HEK293 (cell line): ENCODE measurements around the gene ADGRF3.

Source experiments
- CTCF ChIA-PET: fragments of 350-600 bp; formaldehyde crosslinking; extraction: SDS; loops from one replicate; lab custom pipeline; 2021; ENCODE audit warnings: antibody characterized with exemption; lab: Yijun Ruan, JAX
- POLR2A ChIA-PET: fragments of 300-600 bp; formaldehyde crosslinking; extraction: SDS; loops from one replicate; lab custom pipeline; 2020; ENCODE audit warnings: antibody characterized with exemption, inconsistent platforms; lab: Yijun Ruan, JAX
- H3K27ac ChIP-seq: fragments of 200-500 bp; sonication (Bioruptor generic); 2 replicates; pipeline ENCODE4 v1.5.1; 2014; ENCODE audit warnings: low read depth, low read length, control low read depth, inconsistent platforms; ENCODE audit errors: extremely low read depth
- H3K36me3 ChIP-seq, 2 experiments: fragments of 200-500 bp in 1 of 2; sonication (Bioruptor generic) in 1 of 2; 1 replicate in 1 of 2; 2 replicates in 1 of 2; pipeline ENCODE4 v1.5.1; 2014 to 2017; ENCODE audit warnings: inconsistent platforms in 2 of 2, low read length in 2 of 2; ENCODE audit not compliant: control insufficient read depth in 2 of 2, insufficient read depth in 1 of 2
- H3K4me1 ChIP-seq: fragments of 200-500 bp; sonication (Bioruptor generic); 2 replicates; pipeline ENCODE4 v1.5.1; 2014; ENCODE audit warnings: mild to moderate bottlenecking, low read length, inconsistent platforms; ENCODE audit not compliant: control insufficient read depth, insufficient read depth
- H3K4me3 ChIP-seq: 2 replicates; pipeline ENCODE4 v1.5.1; 2011; ENCODE audit warnings: low read depth, mild to moderate bottlenecking, control low read depth, low read length, moderate library complexity
- H3K9me3 ChIP-seq: fragments of 200-500 bp; sonication (Bioruptor generic); 2 replicates; pipeline ENCODE4 v1.5.1; 2014; ENCODE audit warnings: low read depth, low read length, inconsistent platforms; ENCODE audit not compliant: control insufficient read depth, insufficient read depth
- KLF9 ChIP-seq: fragments of 450-650 bp; formaldehyde crosslinking; IDR thresholded peaks from 2 replicates; pipeline ENCODE4 v1.5.1; 2016; ENCODE audit warnings: missing biosample characterization, missing genetic modification characterization, low read depth
- SP3 ChIP-seq: fragments of 450-650 bp; formaldehyde crosslinking; IDR thresholded peaks from 2 replicates; pipeline ENCODE4 v1.5.1; 2016; ENCODE audit warnings: missing biosample characterization, missing genetic modification characterization
- WT1 ChIP-seq: fragments of 450-650 bp; formaldehyde crosslinking; IDR thresholded peaks from 2 replicates; pipeline ENCODE4 v1.5.1; 2016; ENCODE audit warnings: missing biosample characterization, missing genetic modification characterization
- ZBTB1 ChIP-seq: fragments of 450-650 bp; formaldehyde crosslinking; IDR thresholded peaks from 2 replicates; pipeline ENCODE4 v1.5.1; 2016; ENCODE audit warnings: missing biosample characterization, missing genetic modification characterization
- ZBTB6 ChIP-seq: fragments of 450-650 bp; formaldehyde crosslinking; IDR thresholded peaks from 2 replicates; pipeline ENCODE4 v1.5.1; 2017; ENCODE audit warnings: missing biosample characterization, missing genetic modification characterization
- ZNF10 ChIP-seq: fragments of 450-650 bp; formaldehyde crosslinking; IDR thresholded peaks from 2 replicates; pipeline ENCODE4 v1.5.1; 2017; ENCODE audit warnings: missing biosample characterization, missing genetic modification characterization
- ZNF16 ChIP-seq: fragments of 450-650 bp; formaldehyde crosslinking; IDR thresholded peaks from 2 replicates; pipeline ENCODE4 v1.5.1; 2016; ENCODE audit warnings: low read depth, missing biosample characterization, missing genetic modification characterization
- ZNF169 ChIP-seq: fragments of 450-650 bp; formaldehyde crosslinking; IDR thresholded peaks from 2 replicates; pipeline ENCODE4 v1.5.1; 2016; ENCODE audit warnings: missing biosample characterization, missing genetic modification characterization
- ZNF239 ChIP-seq: fragments of 450-650 bp; formaldehyde crosslinking; IDR thresholded peaks from 2 replicates; pipeline ENCODE4 v1.5.1; 2016; ENCODE audit warnings: missing biosample characterization, missing genetic modification characterization
- ZNF26 ChIP-seq: fragments of 450-650 bp; formaldehyde crosslinking; IDR thresholded peaks from 2 replicates; pipeline ENCODE4 v1.5.1; 2016; ENCODE audit warnings: missing biosample characterization, missing genetic modification characterization
- ZNF280C ChIP-seq: fragments of 450-650 bp; formaldehyde crosslinking; IDR thresholded peaks from 2 replicates; pipeline ENCODE4 v1.5.1; 2016; ENCODE audit warnings: missing biosample characterization, missing genetic modification characterization
- ZNF324 ChIP-seq: fragments of 450-650 bp; formaldehyde crosslinking; IDR thresholded peaks from 2 replicates; pipeline ENCODE4 v1.5.1; 2016; ENCODE audit warnings: missing biosample characterization, missing genetic modification characterization
- ZNF549 ChIP-seq: fragments of 450-650 bp; IDR thresholded peaks from 2 replicates; pipeline ENCODE4 v1.5.1; 2018; ENCODE audit warnings: missing biosample characterization, missing genetic modification characterization, mild to moderate bottlenecking, inconsistent platforms, moderate library complexity
- ZNF580 ChIP-seq: fragments of 450-650 bp; formaldehyde crosslinking; IDR thresholded peaks from 2 replicates; pipeline ENCODE4 v1.5.1; 2016; ENCODE audit warnings: missing biosample characterization, missing genetic modification characterization
- ZNF639 ChIP-seq: fragments of 450-650 bp; formaldehyde crosslinking; IDR thresholded peaks from 2 replicates; pipeline ENCODE4 v1.5.1; 2016; ENCODE audit warnings: missing biosample characterization, missing genetic modification characterization
- ZNF677 ChIP-seq: fragments of 450-650 bp; IDR thresholded peaks from 2 replicates; pipeline ENCODE4 v1.5.0; 2018; ENCODE audit warnings: missing biosample characterization, mild to moderate bottlenecking, missing genetic modification characterization, moderate library complexity
- ZNF692 ChIP-seq: fragments of 450-650 bp; formaldehyde crosslinking; IDR thresholded peaks from 2 replicates; pipeline ENCODE4 v1.5.1; 2016; ENCODE audit warnings: missing biosample characterization, missing genetic modification characterization
- ZNF701 ChIP-seq: fragments of 450-650 bp; formaldehyde crosslinking; IDR thresholded peaks from 2 replicates; pipeline ENCODE4 v1.5.1; 2016; ENCODE audit warnings: missing biosample characterization, missing genetic modification characterization
- ZNF792 ChIP-seq: fragments of 450-650 bp; formaldehyde crosslinking; IDR thresholded peaks from 2 replicates; pipeline ENCODE4 v1.5.1; 2016; ENCODE audit warnings: missing biosample characterization, missing genetic modification characterization
- ZSCAN5A ChIP-seq: fragments of 450-650 bp; formaldehyde crosslinking; IDR thresholded peaks from 2 replicates; pipeline ENCODE4 v1.5.1; 2016; ENCODE audit warnings: missing biosample characterization, missing genetic modification characterization

ADGRF3 gene

GRCh38 chr2:26356111-26356510 is 9.5 kb upstream of the ADGRF3 start:
- Histone ChIP-seq H3K27ac (no peak overlapping the region), H3K36me3 (no peaks in the 10 kb centered on the region), H3K9me3 (no peaks in the 10 kb centered on the region), H3K4me3 (no peak overlapping the region), H3K4me1 (peaks cover 14% of the 10 kb centered on the region; the same call in 1 of the 2 replicates)
- CTCF ChIA-PET, result interaction anchor here (1.1 to 2.0 kb wide), 3 partner anchors 10 to 222 kb away, joined by 3 to 7 read pairs (median 6); no protein-coding TSS in a partner anchor
- TF ChIP-seq ZNF169 (tag by site-specific recombination), result no peak
- no peak for TF ChIP-seq ZNF701 (tag by site-specific recombination)
- TF ChIP-seq KLF9 (tag by site-specific recombination), result no peak
- no peak for TF ChIP-seq ZNF639 (tag by site-specific recombination)
- no peak for TF ChIP-seq ZNF239
- TF ChIP-seq ZNF16 (tag by site-specific recombination), result no peak
- POLR2A ChIA-PET, result interaction anchor here (0.9 kb wide), 1 partner anchor 10 kb away, joined by 5 read pairs; the partner anchor contains the start of gene SELENOI

- Histone ChIP-seq H3K4me1 (peaks cover 14% of the 10 kb centered on the region; the same call in 1 of the 2 replicates), H3K9me3 (no peaks in the 10 kb centered on the region), H3K4me3 (peak overlapping the region; percentile 2; the same call in 1 of the 2 replicates), H3K36me3 (no peaks in the 10 kb centered on the region), H3K27ac (no peak overlapping the region)
- POLR2A ChIA-PET, result interaction anchor here (0.9 to 1.6 kb wide), 1 partner anchor 10 kb away, joined by 5 read pairs; the partner anchor contains the start of gene SELENOI
- CTCF ChIA-PET, result interaction anchor here (0.6 to 2.0 kb wide), 5 partner anchors 9 to 107 kb away, joined by 3 to 8 read pairs (median 6); partner anchors contain the start of genes ADGRF3 and SELENOI
- TF ChIP-seq ZNF549 (tag by site-specific recombination), result no peak
- peak; percentile 73 for TF ChIP-seq WT1
- no peak for TF ChIP-seq ZBTB6
- no peak for TF ChIP-seq ZNF26 (tag by site-specific recombination)
- no peak for TF ChIP-seq ZSCAN5A (tag by site-specific recombination)
- TF ChIP-seq ZNF324, result 0 out of 2 replicates have a peak, but pooled peaks have one; percentile 51
- TF ChIP-seq ZBTB1 (tag by site-specific recombination), result no peak
- no peak for TF ChIP-seq ZNF792 (tag by site-specific recombination)
- TF ChIP-seq SP3 (tag by site-specific recombination), result peak; percentile 59; the same call in 1 of the 2 replicates
- no peak for TF ChIP-seq ZNF10
- TF ChIP-seq ZNF677 (tag by site-specific recombination), result no peak
- TF ChIP-seq ZNF580 (tag by site-specific recombination), result 0 out of 2 replicates have a peak, but pooled peaks have one; percentile 39
- peak; percentile 61; the same call in 1 of the 2 replicates for TF ChIP-seq ZNF692 (tag by site-specific recombination)
- TF ChIP-seq ZNF280C, result no peak
Observed at GRCh38 chr2:26355038-26355995, 8.7 kb upstream of the ADGRF3 start.
